Measurements from ENCODE around the gene AGAP6.
"Not testable (repeated sequence)": the region's sequence is repeated elsewhere in the genome, so short reads cannot be mapped to it uniquely, and the experiment has no call there.

AGAP6 gene

GRCh38 chr10:50027195-50027594 lies 39.0 kb downstream of the AGAP6 start:
- DNase-seq = no peak

- DNase-seq = no peak
These were observed 45.3 kb downstream of the AGAP6 start for GRCh38 chr10:50033481-50033880.

DNA sequence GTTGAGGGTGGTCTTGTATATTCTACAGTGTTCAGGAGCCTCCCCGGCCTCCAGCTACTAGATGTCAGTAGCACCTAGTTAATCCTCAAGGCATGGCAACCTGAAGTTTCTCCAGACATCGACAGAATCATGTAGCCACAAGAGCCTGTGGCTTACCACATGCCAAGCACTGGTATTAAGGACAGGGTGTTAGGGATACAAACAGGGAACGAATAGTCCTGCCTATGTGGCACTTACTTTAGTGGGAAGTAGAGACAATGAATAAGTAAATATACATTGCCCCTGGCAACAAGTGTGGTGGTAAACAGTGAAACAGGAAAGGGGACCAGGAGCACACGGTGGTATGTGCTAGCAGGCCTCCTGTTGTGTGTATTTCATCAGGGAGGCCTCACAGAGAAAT lies 47.1 kb downstream of the AGAP6 start:
- not testable (repeated sequence) for DNase-seq

DNA sequence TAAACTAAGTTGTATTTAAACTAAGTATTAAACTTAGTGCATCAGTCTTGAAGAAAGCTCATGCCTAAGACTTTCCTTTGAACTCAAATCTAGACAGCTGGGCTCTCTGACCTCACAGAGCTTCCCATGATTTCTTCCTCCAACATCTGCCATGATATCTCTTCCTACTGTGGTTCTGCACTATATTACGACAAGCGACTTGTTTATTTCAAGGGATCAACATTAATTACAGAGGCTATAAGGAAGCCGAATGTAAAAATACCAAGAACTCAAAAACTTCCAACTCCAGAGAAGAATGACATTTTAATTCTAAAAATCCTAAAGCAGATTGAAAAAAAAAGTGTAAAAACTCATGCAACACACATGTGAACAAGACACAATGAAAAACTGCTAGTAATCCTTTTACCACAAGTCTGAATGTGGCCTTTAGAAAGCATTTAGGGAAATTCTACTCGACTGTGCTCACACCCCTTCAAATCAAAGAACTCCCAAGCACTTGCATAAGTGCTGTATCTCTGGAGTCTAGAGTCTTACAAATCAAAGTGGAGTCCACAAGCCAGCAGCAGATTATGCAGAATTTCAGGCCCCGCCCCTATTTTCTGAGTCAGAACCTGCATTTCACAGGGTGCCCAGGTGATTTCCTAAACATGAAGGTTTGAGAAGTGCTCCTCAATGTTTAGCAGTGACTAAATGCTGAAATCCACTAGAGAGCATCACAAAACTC lies 56.9 kb downstream of the AGAP6 start:
- DNase-seq = no peak

- not testable (repeated sequence) for DNase-seq
These were observed 58.3 kb downstream of the AGAP6 start for GRCh38 chr10:50046457-50046856.

DNA sequence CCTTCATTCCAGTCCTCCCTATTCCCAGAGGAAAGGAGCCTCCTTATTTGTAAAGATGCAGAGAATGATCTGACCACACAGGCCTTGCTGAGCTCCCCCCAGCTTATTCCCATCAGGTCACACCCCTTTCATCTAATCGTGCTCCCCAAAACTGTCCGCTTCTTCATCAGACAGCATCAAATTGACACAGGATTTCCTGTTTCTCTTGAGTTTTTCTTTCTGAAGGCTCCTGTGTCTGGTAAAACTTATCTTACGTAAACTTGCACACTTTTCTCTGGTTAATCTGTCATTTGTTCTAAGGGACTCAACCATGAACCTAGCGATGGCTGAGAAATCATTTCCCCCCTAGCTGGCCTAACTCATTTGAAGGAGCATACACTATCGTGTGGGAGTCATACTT lies 59.4 kb downstream of the AGAP6 start:
- not testable (repeated sequence) for DNase-seq

GRCh38 chr10:50051995-50052660 lies 63.9 kb downstream of the AGAP6 start:
- not testable (repeated sequence) for DNase-seq

DNA sequence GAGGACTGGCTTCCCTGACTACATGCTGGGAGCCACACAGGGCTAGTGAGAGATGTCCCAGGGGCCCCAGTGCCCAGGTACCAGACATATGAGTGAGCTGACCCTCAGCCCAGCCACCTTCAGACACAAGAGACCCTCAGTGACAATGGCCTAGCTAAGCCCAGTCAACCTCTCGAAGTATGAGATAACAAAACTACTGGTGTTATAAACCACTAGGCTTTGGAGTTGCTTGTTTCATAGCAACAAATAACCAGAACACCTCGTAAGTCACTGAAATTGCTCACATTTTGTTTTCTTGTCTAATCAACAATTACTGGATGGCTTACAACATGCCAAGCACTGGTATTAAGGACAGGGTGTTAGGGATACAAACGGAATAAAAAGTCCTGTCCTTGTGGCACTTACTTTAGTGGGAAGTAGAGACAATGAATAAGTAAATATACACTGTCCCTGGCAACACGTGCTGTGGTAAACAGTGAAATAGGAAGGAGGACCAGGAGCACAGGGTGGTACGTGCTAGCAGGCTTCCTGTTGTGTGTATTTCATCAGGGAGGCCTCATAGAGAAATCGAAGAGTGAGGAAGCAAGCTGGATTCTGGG lies 64.7 kb downstream of the AGAP6 start:
- DNase-seq = not testable (repeated sequence)

DNA sequence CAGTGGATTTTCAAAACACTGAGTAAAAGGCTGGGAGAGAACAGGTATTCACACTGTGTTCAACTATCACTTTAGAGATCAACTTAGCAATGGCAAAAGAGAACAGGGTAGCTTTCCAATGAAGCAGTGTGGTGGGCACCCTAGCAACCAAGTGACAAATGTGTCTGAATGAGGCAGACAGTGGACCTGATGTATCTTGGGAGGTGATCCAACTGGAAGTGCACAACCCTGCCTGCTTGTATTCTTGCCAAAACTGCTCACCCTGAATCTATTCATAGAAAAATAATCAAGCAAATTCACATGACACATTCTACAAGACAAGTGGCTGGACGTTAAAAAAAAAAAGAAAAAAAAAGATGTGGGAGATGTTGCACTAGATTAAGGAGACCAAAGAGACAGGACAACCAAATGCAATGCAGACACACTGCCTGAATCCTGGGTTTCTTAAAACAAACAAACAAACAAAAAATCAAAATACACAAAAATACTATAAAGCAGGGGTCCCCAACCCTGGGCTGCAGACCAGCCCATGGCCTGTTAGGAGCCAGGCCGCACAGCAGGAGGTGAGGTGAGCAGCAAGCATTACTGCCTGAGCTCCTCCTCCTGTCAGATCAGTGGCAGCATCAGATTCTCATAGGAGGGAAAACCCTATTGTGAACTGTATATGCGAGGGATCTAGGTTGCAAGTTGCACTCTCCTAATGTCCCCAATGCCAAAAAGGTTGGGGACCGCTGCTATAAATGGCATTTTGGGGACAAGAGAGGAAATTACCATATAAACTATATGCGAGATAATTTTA lies 67.5 kb downstream of the AGAP6 start:
- not testable (repeated sequence) for DNase-seq

GRCh38 chr10:50056654-50057053 lies 68.4 kb downstream of the AGAP6 start:
- DNase-seq = not testable (repeated sequence)

GRCh38 chr10:50058727-50059126 lies 70.5 kb downstream of the AGAP6 start:
- DNase-seq = not testable (repeated sequence)

DNA sequence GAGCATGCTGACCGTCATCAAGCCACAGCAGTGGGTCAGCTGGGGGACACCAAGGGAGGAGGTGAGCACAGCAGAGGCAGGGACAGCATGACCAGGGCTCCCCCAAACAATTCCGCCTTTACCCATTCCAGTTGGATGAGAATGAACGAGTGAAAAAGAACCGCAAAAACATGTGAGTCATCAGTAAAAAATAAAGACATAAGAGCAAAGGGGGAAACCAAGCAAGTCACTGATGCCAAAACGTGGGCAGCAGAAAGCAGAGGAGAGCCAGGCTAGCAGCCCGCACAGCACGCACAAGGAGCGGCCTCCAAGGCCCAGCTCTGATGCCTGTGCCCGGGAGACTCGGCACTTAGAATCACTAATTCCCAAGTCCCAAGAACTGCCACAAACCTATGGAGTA lies 71.7 kb downstream of the AGAP6 start:
- DNase-seq = not testable (repeated sequence)
